Endothelial cell of umbilical vein (primary cell): ENCODE measurements around the gene PRKG1. TPM values are rescaled to one million over a fixed set of nuclear protein-coding genes. Genes with fewer than 3 reads are reported as not detected.
"Not testable (repeated sequence)": the region's sequence is repeated elsewhere in the genome, so short reads cannot be mapped to it uniquely, and the experiment has no call there.

Experiments
- BruUV-seq: library from RNA; stranded (reverse); fragments of 400-500 nt; replicated peaks from 2 replicates; lab custom pipeline; 2021; lab: Mats Ljungman, UMichigan
- CTCF ChIA-PET: fragments of 300-600, 350-600 bp; sonication (Branson Sonifier 250); formaldehyde crosslinking; loops from one replicate; lab custom pipeline; 2021; ENCODE audit warnings: antibody characterized with exemption, inconsistent platforms; lab: Charles Lee
- POLR2A ChIA-PET: fragments of 300-600, 350-600 bp; sonication (Branson Sonifier 250); formaldehyde crosslinking; loops from one replicate; lab custom pipeline; 2021; ENCODE audit warnings: antibody characterized with exemption, inconsistent platforms; lab: Charles Lee
- DNase-seq: peaks from one replicate; pipeline ENCODE4 v3.0.0-alpha.2; 2011; ENCODE audit warnings: low read depth, low spot score
- FAIRE-seq: peaks from 2 replicates; lab custom pipeline; 2011; peaks lifted over from hg19 to GRCh38; lab: Jason Lieb, UNC
- H2AFZ ChIP-seq: 2 replicates; pipeline ENCODE4 v1.6.0; 2012; ENCODE audit warnings: low read depth, low read length, control low read depth, inconsistent platforms
- H3K27ac ChIP-seq: 2 replicates; pipeline ENCODE4 v1.5.1; 2011; ENCODE audit warnings: low read depth, mild to moderate bottlenecking, control low read depth, low read length, moderate library complexity; ENCODE audit not compliant: insufficient read depth
- H3K27me3 ChIP-seq, 2 experiments: 2 replicates each; pipeline versions ENCODE4 v1.6.0 to v1.6.1; 2011; ENCODE audit warnings: low read length in 2 of 2, mixed read lengths in 1 of 2; ENCODE audit not compliant: control insufficient read depth in 2 of 2, insufficient read depth in 2 of 2
- H3K36me3 ChIP-seq, 2 experiments: 2 replicates in 1 of 2; 3 replicates in 1 of 2; pipeline ENCODE4 v1.5.1; 2011; ENCODE audit warnings: low read length in 2 of 2, mild to moderate bottlenecking in 1 of 2, moderate library complexity in 1 of 2; ENCODE audit not compliant: control insufficient read depth in 2 of 2, insufficient read depth in 2 of 2; ENCODE audit errors: extremely low read depth in 1 of 2
- H3K4me1 ChIP-seq: 3 replicates; pipeline ENCODE4 v1.5.1; 2011; ENCODE audit warnings: mild to moderate bottlenecking, low read length; ENCODE audit not compliant: control insufficient read depth, insufficient read depth; ENCODE audit errors: extremely low read depth
- H3K4me2 ChIP-seq: 2 replicates; pipeline ENCODE4 v1.6.1; 2011; ENCODE audit warnings: low read length, control low read depth, mixed read lengths; ENCODE audit not compliant: insufficient read depth
- H3K4me3 ChIP-seq, 3 experiments: fragments of 200-600 bp in 1 of 3; sonication (generic), shearing (Covaris generic) in 1 of 3; replicated peaks in 1 of 3; 2 replicates each; pipeline ENCODE4 v1.5.1; 2011 to 2016; ENCODE audit warnings: control low read depth in 3 of 3, low read length in 3 of 3, mild to moderate bottlenecking in 2 of 3, inconsistent platforms in 1 of 3, low read depth in 1 of 3, moderate library complexity in 1 of 3; ENCODE audit not compliant: insufficient read depth in 1 of 3
- H3K79me2 ChIP-seq: 2 replicates; pipeline ENCODE4 v1.6.0; 2012; ENCODE audit warnings: low read length, inconsistent platforms; ENCODE audit not compliant: control insufficient read depth, insufficient read depth
- H3K9ac ChIP-seq: replicated peaks from 2 replicates; pipeline ENCODE3; 2011; ENCODE audit warnings: low read length, control low read depth; ENCODE audit not compliant: insufficient read depth; ENCODE audit errors: extremely low read depth
- H3K9me1 ChIP-seq: replicated peaks from 3 replicates; pipeline ENCODE4 v1.6.0; 2011; ENCODE audit warnings: mild to moderate bottlenecking, low read length; ENCODE audit not compliant: control insufficient read depth, insufficient read depth; ENCODE audit errors: extremely low read depth
- H3K9me3 ChIP-seq: replicated peaks from 2 replicates; pipeline ENCODE4 v1.5.1; 2012; ENCODE audit warnings: low read length, inconsistent platforms; ENCODE audit not compliant: control insufficient read depth, insufficient read depth
- H4K20me1 ChIP-seq: replicated peaks from 2 replicates; pipeline ENCODE3; 2011; ENCODE audit warnings: mild to moderate bottlenecking, low read length; ENCODE audit not compliant: control insufficient read depth, insufficient read depth; ENCODE audit errors: extremely low read depth
- CTCF ChIP-seq, 2 donors: IDR thresholded peaks; 1 replicate in 1 of 2; 2 replicates in 1 of 2; pipeline ENCODE4 v1.5.1; 2011; ENCODE audit warnings: low read length in 2 of 2, mild to moderate bottlenecking in 2 of 2, moderate library complexity in 2 of 2, control low read depth in 1 of 2, inconsistent platforms in 1 of 2, low read depth in 1 of 2; ENCODE audit not compliant: insufficient read depth in 1 of 2; ENCODE audit errors: extremely low read depth in 1 of 2
- EZH2 ChIP-seq: IDR thresholded peaks from 2 replicates; pipeline ENCODE4 v1.6.1; 2012; ENCODE audit warnings: borderline replicate concordance, low read depth, mild to moderate bottlenecking, moderate library complexity, low read length, inconsistent platforms; ENCODE audit not compliant: severe bottlenecking
- FOS ChIP-seq: IDR thresholded peaks from 2 replicates; pipeline ENCODE4 v1.6.1; 2011; ENCODE audit warnings: mild to moderate bottlenecking, low read length, moderate library complexity, borderline replicate concordance; ENCODE audit not compliant: insufficient read depth
- GATA2 ChIP-seq: IDR thresholded peaks from 2 replicates; pipeline ENCODE4 v1.7.0; 2011; ENCODE audit warnings: low read depth, mild to moderate bottlenecking, moderate library complexity, mixed read lengths, low read length; ENCODE audit not compliant: insufficient read length, insufficient read depth
- JUN ChIP-seq: IDR thresholded peaks from 2 replicates; pipeline ENCODE4 v1.6.1; 2011; ENCODE audit warnings: borderline replicate concordance, low read depth; ENCODE audit not compliant: insufficient read length, insufficient read depth
- MAX ChIP-seq: IDR thresholded peaks from 2 replicates; pipeline ENCODE4 v1.6.1; 2011; ENCODE audit not compliant: insufficient read depth, insufficient read length
- MYC ChIP-seq: IDR thresholded peaks from one replicate; pipeline ENCODE4 v1.6.1; 2011; ENCODE audit warnings: mild to moderate bottlenecking, low read depth, low read length
- POLR2A ChIP-seq: IDR thresholded peaks from 2 replicates; pipeline ENCODE4 v1.6.1; 2012; ENCODE audit warnings: low read depth, mild to moderate bottlenecking, control low read depth, low read length
- POLR2AphosphoS5 ChIP-seq: IDR thresholded peaks from 2 replicates; pipeline ENCODE4 v1.6.1; 2012; ENCODE audit warnings: low read depth, mild to moderate bottlenecking, control low read depth, low read length, moderate library complexity; ENCODE audit not compliant: insufficient read depth
- dilution Hi-C: fragments of 300-500 bp; cut with MboI; formaldehyde crosslinking; loops from one replicate; pipeline ENCODE4 v1.15.0; 2019; ENCODE audit warnings: low sequenced_read_pairs; ENCODE audit not compliant: extremely low pct_ligation_motif_present
- intact Hi-C: fragments of 100-400 bp; cut with micrococcal nuclease; formaldehyde crosslinking; loops from one replicate; pipeline ENCODE4 v1.10.0; 2022
- polyA plus RNA-seq, 4 experiments: library from polyadenylated mRNA; depleted of rRNA in 3 of 4; stranded (reverse) in 3 of 4; unstranded in 1 of 4; fragments of >200 nt; gene quantifications; 2 replicates each; pipeline versions ENCODE4 v1.2.1 to v1.2.3, GENCODE V29; 2011 to 2012; ENCODE audit warnings: missing spikeins in 1 of 4
- total RNA-seq: library from RNA; stranded (reverse); gene quantifications from 2 replicates; pipeline ENCODE4 v1.2.3, GENCODE V29; 2021

Gene PRKG1
- total and polyA plus RNA-seq, 2 donors (not counting 3 experiments of a cell fraction or from before 2014, with no cell fraction given), result 0.01 to 0.18 TPM

- no peaks in the 10 kb centered on the region for H3K4me1 ChIP-seq
- no peaks in the 10 kb centered on the region for H3K27me3 ChIP-seq
- no peak overlapping the region for H3K27ac ChIP-seq
- H3K4me2 ChIP-seq, result no peak overlapping the region
- no peaks in the 10 kb centered on the region for H3K36me3 ChIP-seq
- H2AFZ ChIP-seq, result no peak overlapping the region
- intact Hi-C loops, result no loop called here
- no peak overlapping the region for H3K9ac ChIP-seq
- H3K4me3 ChIP-seq, result no peak overlapping the region
- DNase-seq (no peak), FAIRE-seq (no peak)
- TF ChIP-seq MAX (no peak), JUN (no peak), MYC (no peak), POLR2AphosphoS5 (no peak), EZH2 (no peak), CTCF (IDR thresholded peaks at IDR 0.05; ENCODE audit: extremely low read depth in 1 of 2, insufficient read depth in 1 of 2, low read depth in 1 of 2, low read length in 2 of 2) (no peak), FOS (no peak), POLR2A (no peak), GATA2 (no peak)
- BruUV-seq, result no TSS peak
- H3K79me2 ChIP-seq, result no peaks in the 10 kb centered on the region
- CTCF ChIA-PET, result no interaction called here
- POLR2A ChIA-PET, result no interaction called here
- H4K20me1 ChIP-seq, result no peaks in the 10 kb centered on the region
- no peaks in the 10 kb centered on the region for H3K9me3 ChIP-seq
- dilution Hi-C loops, result no loop called here
- H3K9me1 ChIP-seq, result no peaks in the 10 kb centered on the region
Measured at GRCh38 chr10:51758366-51758765, 684.1 kb downstream of the PRKG1 start.

DNA sequence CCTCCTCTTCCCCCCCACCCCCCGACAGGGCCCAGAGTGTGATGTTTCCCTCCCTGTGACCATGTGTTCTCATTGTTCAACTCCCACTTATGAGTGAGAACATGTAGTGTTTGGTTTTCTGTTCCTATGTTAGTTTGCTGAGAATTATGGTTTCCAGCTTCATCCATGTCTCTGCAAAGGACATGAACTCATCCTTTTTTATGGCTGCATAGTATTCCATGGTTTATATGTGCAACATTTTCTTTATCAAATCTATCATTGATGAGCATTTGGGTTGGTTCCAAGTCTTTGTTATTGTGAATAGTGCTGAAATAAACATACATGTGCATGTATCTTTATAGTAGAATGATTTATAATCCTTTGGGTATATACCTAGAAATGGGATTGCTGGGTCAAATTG lies 684.6 kb downstream of the PRKG1 start:
- H3K27ac ChIP-seq, dilution Hi-C loops, H3K27me3 ChIP-seq, intact Hi-C loops, H3K36me3 ChIP-seq, FAIRE-seq, H3K9me1 ChIP-seq, POLR2A ChIA-PET, DNase-seq, H3K4me2 ChIP-seq, BruUV-seq, H3K79me2 ChIP-seq, H3K9me3 ChIP-seq, H4K20me1 ChIP-seq, H2AFZ ChIP-seq, H3K4me1 ChIP-seq, H3K4me3 ChIP-seq, H3K9ac ChIP-seq: not testable (repeated sequence)
- CTCF ChIA-PET, result interaction anchor here (2.0 kb wide), 1 partner anchor 15 kb away, joined by 5 read pairs; no protein-coding TSS in a partner anchor
